ENCODE results near the gene RPGR.
A peak's percentile ranks its signal among the peaks of the same experiment; 100 is the strongest.

RPGR gene

DNA sequence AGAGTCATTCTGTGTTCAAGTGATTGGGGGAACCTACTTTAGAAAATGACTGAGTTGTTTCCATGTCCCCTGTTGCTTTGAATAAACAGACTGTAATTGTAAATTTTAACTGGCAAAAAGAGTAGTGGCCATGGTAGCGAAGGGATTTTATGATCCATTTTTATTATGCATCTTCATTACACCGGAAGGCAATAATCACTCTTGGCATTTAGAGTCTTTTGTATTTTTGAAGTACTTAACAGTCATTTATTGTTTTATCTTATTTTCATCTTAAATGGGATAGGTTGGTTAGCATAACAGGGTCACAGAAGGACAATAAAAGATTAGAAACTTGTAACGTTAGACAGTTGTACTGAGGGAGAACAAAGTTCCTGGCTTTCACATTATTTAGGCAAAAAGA, 14.1 kb upstream of the RPGR start:
- Histone ChIP-seq H3K4me1 (ENCODE audit: control insufficient read depth in 1 of 2, insufficient read depth in 1 of 2, low read depth in 1 of 2, low read length in 1 of 2) (peaks cover under 1 to 4% of the 10 kb centered on the region in 2 experiments), H3K27me3 (no peaks in the 10 kb centered on the region), H3K9me3 (no peaks in the 10 kb centered on the region), H3K4me3 (ENCODE audit: low read depth in 1 of 2, low read length in 1 of 2) (no peak overlapping the region), H3K36me3 (no peaks in the 10 kb centered on the region), H3K27ac (no peak overlapping the region)
- TF ChIP-seq, protein P1, sequence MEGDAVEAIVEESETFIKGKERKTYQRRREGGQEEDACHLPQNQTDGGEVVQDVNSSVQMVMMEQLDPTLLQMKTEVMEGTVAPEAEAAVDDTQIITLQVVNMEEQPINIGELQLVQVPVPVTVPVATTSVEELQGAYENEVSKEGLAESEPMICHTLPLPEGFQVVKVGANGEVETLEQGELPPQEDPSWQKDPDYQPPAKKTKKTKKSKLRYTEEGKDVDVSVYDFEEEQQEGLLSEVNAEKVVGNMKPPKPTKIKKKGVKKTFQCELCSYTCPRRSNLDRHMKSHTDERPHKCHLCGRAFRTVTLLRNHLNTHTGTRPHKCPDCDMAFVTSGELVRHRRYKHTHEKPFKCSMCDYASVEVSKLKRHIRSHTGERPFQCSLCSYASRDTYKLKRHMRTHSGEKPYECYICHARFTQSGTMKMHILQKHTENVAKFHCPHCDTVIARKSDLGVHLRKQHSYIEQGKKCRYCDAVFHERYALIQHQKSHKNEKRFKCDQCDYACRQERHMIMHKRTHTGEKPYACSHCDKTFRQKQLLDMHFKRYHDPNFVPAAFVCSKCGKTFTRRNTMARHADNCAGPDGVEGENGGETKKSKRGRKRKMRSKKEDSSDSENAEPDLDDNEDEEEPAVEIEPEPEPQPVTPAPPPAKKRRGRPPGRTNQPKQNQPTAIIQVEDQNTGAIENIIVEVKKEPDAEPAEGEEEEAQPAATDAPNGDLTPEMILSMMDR (IDR thresholded peaks at IDR 0.05): no peak

- TF ChIP-seq, protein P1 (IDR thresholded peaks at IDR 0.05): no peak
- H3K4me3 ChIP-seq (ENCODE audit: low read depth in 1 of 2, low read length in 1 of 2): no peak overlapping the region
- H3K4me1 ChIP-seq (ENCODE audit: control insufficient read depth in 1 of 2, insufficient read depth in 1 of 2, low read depth in 1 of 2, low read length in 1 of 2): no peaks in the 10 kb centered on the region
- no peak overlapping the region for H3K27ac ChIP-seq
- H3K36me3 ChIP-seq: no peaks in the 10 kb centered on the region
- H3K27me3 ChIP-seq: no peaks in the 10 kb centered on the region
- H3K9me3 ChIP-seq: no peaks in the 10 kb centered on the region
Measured at GRCh38 chrX:38336538-38337240, 9.4 kb upstream of the RPGR start.

DNA sequence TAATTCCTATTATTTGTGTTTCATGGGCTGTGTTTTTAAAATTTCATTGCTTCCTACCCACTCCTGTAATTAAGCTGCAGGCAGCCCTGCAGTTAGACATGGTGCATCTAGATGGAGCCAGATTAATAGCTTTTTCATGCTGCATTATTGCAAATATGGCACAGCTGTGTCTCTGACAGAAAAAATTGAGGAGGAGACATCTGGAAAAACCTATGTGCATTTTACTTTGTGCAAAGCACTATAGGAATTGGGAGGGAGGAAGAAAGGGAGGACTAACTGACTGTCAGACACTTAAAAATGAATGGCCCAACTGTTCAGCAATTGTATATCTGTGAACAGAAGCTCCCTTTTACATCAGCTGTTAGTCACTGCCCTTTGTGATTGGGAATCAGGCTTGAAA, 8.1 kb upstream of the RPGR start:
- Histone ChIP-seq H3K4me1 (ENCODE audit: control insufficient read depth in 1 of 2, insufficient read depth in 1 of 2, low read depth in 1 of 2, low read length in 1 of 2) (no peaks in the 10 kb centered on the region), H3K27me3 (no peaks in the 10 kb centered on the region), H3K27ac (no peak overlapping the region), H3K36me3 (no peaks in the 10 kb centered on the region), H3K9me3 (no peaks in the 10 kb centered on the region), H3K4me3 (ENCODE audit: low read depth in 1 of 2, low read length in 1 of 2) (no peak overlapping the region)
- TF ChIP-seq, protein P1 (IDR thresholded peaks at IDR 0.05): no peak

GRCh38 chrX:38332505-38332904, 5.2 kb upstream of the RPGR start:
- no peaks in the 10 kb centered on the region for H3K9me3 ChIP-seq
- H3K27me3 ChIP-seq: no peaks in the 10 kb centered on the region
- no peak overlapping the region for H3K4me3 ChIP-seq (ENCODE audit: low read depth in 1 of 2, low read length in 1 of 2)
- H3K27ac ChIP-seq: no peak overlapping the region
- H3K36me3 ChIP-seq: no peaks in the 10 kb centered on the region
- TF ChIP-seq, protein P1 (IDR thresholded peaks at IDR 0.05): no peak
- H3K4me1 ChIP-seq (ENCODE audit: control insufficient read depth in 1 of 2, insufficient read depth in 1 of 2, low read depth in 1 of 2, low read length in 1 of 2): peaks cover 0 to 6% of the 10 kb centered on the region in 2 experiments

DNA sequence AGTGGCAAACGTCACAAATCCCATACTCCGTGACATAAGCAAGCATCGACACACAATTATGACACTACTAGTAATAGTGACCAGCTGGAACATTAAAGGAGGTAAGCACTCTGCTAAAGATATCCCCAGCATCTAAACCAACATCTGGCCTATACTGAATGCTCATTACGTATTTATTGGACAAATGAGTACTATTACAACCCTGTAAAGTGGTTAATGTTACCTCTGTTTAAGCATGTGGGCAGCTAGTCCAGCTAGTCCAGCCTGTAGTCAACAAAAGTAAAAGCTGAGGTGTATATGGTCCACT, 419 bp upstream of the RPGR start:
- Histone ChIP-seq H3K27ac (peak overlapping the region; percentile 94), H3K9me3 (no peaks in the 10 kb centered on the region), H3K4me1 (ENCODE audit: control insufficient read depth in 1 of 2, insufficient read depth in 1 of 2, low read depth in 1 of 2, low read length in 1 of 2) (peaks cover 6 to 12% of the 10 kb centered on the region in 2 experiments), H3K4me3 (ENCODE audit: low read depth in 1 of 2, low read length in 1 of 2) (peak overlapping the region; percentile 75 to 81), H3K36me3 (no peaks in the 10 kb centered on the region), H3K27me3 (no peaks in the 10 kb centered on the region)
- TF ChIP-seq, protein P1 (IDR thresholded peaks at IDR 0.05): peak; percentile 10

Measured in neutrophil (primary cell).